HEK293T (cell line): ENCODE measurements around the gene VIM.

Experiments
- CTCF ChIA-PET: fragments of 350-600 bp; formaldehyde crosslinking; extraction: SDS; loops from one replicate; lab custom pipeline; 2021; ENCODE audit warnings: antibody characterized with exemption, inconsistent platforms; lab: Yijun Ruan, JAX
- POLR2A ChIA-PET: fragments of 350-600 bp; formaldehyde crosslinking; extraction: SDS; loops from one replicate; lab custom pipeline; 2020; ENCODE audit warnings: antibody characterized with exemption, inconsistent platforms; lab: Yijun Ruan, JAX
- DNase-seq: peaks from one replicate; pipeline ENCODE4 v3.0.0; 2012; ENCODE audit warnings: mixed read lengths; ENCODE audit errors: extremely low spot score
- ARNT ChIP-seq: fragments of 450-650 bp; IDR thresholded peaks from 2 replicates; pipeline ENCODE4 v1.6.1; 2017; ENCODE audit warnings: mild to moderate bottlenecking
- BHLHE40 ChIP-seq: fragments of 450-650 bp; IDR thresholded peaks from 2 replicates; pipeline ENCODE4 v1.6.1; 2016; ENCODE audit warnings: mild to moderate bottlenecking, moderate library complexity, borderline replicate concordance
- CTBP1 ChIP-seq: fragments of 450-650 bp; IDR thresholded peaks from 2 replicates; pipeline ENCODE4 v1.6.1; 2016; ENCODE audit warnings: borderline replicate concordance
- ELF4 ChIP-seq: fragments of 450-650 bp; IDR thresholded peaks from 2 replicates; pipeline ENCODE4 v1.6.1; 2017; ENCODE audit warnings: antibody characterized with exemption
- FOXA1 ChIP-seq: fragments of 450-650 bp; IDR thresholded peaks from 2 replicates; pipeline ENCODE4 v1.6.1; 2016; ENCODE audit warnings: mild to moderate bottlenecking
- FOXK2 ChIP-seq: fragments of 450-650 bp; IDR thresholded peaks from 2 replicates; pipeline ENCODE4 v1.6.1; 2016; ENCODE audit warnings: mild to moderate bottlenecking
- FOXM1 ChIP-seq: fragments of 450-650 bp; IDR thresholded peaks from 2 replicates; pipeline ENCODE4 v1.6.1; 2017; ENCODE audit warnings: mild to moderate bottlenecking, borderline replicate concordance
- HDGF ChIP-seq: fragments of 450-650 bp; IDR thresholded peaks from 2 replicates; pipeline ENCODE4 v1.6.1; 2017; ENCODE audit warnings: antibody characterized with exemption, borderline replicate concordance
- L3MBTL2 ChIP-seq: fragments of 450-650 bp; conservative IDR thresholded peaks from 2 replicates; pipeline ENCODE4 v1.6.1; 2016; ENCODE audit warnings: mild to moderate bottlenecking
- LEF1 ChIP-seq: fragments of 450-650 bp; IDR thresholded peaks from 2 replicates; pipeline ENCODE4 v1.6.1; 2017; ENCODE audit warnings: mild to moderate bottlenecking, borderline replicate concordance
- NFRKB ChIP-seq: fragments of 450-650 bp; IDR thresholded peaks from 2 replicates; pipeline ENCODE4 v1.6.1; 2016; ENCODE audit warnings: mild to moderate bottlenecking, moderate library complexity
- PKNOX1 ChIP-seq: fragments of 450-650 bp; IDR thresholded peaks from 2 replicates; pipeline ENCODE4 v1.6.1; 2016
- SP1 ChIP-seq: fragments of 450-650 bp; IDR thresholded peaks from 2 replicates; pipeline ENCODE4 v1.6.1; 2017
- SUZ12 ChIP-seq: fragments of 450-650 bp; IDR thresholded peaks from 2 replicates; pipeline ENCODE4 v1.6.1; 2016; ENCODE audit warnings: mild to moderate bottlenecking
- TARDBP ChIP-seq: fragments of 450-650 bp; IDR thresholded peaks from 2 replicates; pipeline ENCODE4 v1.6.1; 2016
- ZNF384 ChIP-seq: fragments of 450-650 bp; IDR thresholded peaks from 2 replicates; pipeline ENCODE4 v1.6.1; 2016

Gene VIM

GRCh38 chr10:17199351-17199804 lies 28.7 kb upstream of the VIM start:
- TF ChIP-seq BHLHE40 = no peak
- no peak for TF ChIP-seq FOXM1
- TF ChIP-seq TARDBP = no peak
- TF ChIP-seq L3MBTL2 = peak; percentile 61
- TF ChIP-seq PKNOX1 = peak; percentile 49; the same call in 1 of the 2 replicates
- 0 out of 2 replicates have a peak, but pooled peaks have one; percentile 50 for TF ChIP-seq CTBP1
- DNase-seq = peak; percentile 28
- CTCF ChIA-PET = interaction anchor here (1.4 kb wide), 1 partner anchor 31 kb away, joined by 4 read pairs; no protein-coding TSS in a partner anchor
- POLR2A ChIA-PET = interaction anchor here (1.8 to 4.6 kb wide), 3 partner anchors 23 to 77 kb away, joined by 5 to 104 read pairs (median 34); partner anchors contain the start of gene VIM

- TF ChIP-seq L3MBTL2 (no peak), PKNOX1 (no peak), CTBP1 (no peak), NFRKB (no peak), SUZ12 (no peak), SP1 (no peak), ZNF384 (no peak), ELF4 (no peak), FOXA1 (no peak), BHLHE40 (no peak), ARNT (no peak)
- POLR2A ChIA-PET = interaction anchor here (0.9 to 4.6 kb wide), 15 partner anchors 8 to 249 kb away, joined by 3 to 104 read pairs (median 4); partner anchors contain the start of gene VIM
- no peak for DNase-seq
- CTCF ChIA-PET = interaction anchor here (0.6 to 1.4 kb wide), 4 partner anchors 30 to 425 kb away, joined by 3 to 4 read pairs (median 4); no protein-coding TSS in a partner anchor
These were observed 27.8 kb upstream of the VIM start for GRCh38 chr10:17200001-17200911.

GRCh38 chr10:17200912-17201793 lies 26.9 kb upstream of the VIM start, which contains the start of gene TRDMT1:
Gene TRDMT1 (minus strand): TSS chr10:17201672. CDS start chr10:17201634, 38 bp downstream.
- peak; percentile 82 for DNase-seq
- TF ChIP-seq SUZ12 = no peak
- no peak for TF ChIP-seq ZNF384
- TF ChIP-seq ELF4 = peak; percentile 31; the same call in 1 of the 2 replicates
- no peak for TF ChIP-seq BHLHE40
- TF ChIP-seq HDGF = no peak
- TF ChIP-seq L3MBTL2 = peak; percentile 89
- TF ChIP-seq SP1 = no peak
- 0 out of 2 replicates have a peak, but pooled peaks have one; percentile 47 for TF ChIP-seq ARNT
- TF ChIP-seq PKNOX1 = peak; percentile 68
- TF ChIP-seq CTBP1 = peak; percentile 78
- TF ChIP-seq FOXA1 = no peak
- no peak; the same call in 1 of the 2 replicates for TF ChIP-seq NFRKB
- TF ChIP-seq FOXK2 = no peak
- TF ChIP-seq TARDBP = no peak
- TF ChIP-seq LEF1 = no peak
- peak; percentile 61; the same call in 1 of the 2 replicates for TF ChIP-seq FOXM1
- ChIA-PET POLR2A (interaction anchor here (0.6 to 4.6 kb wide), 19 partner anchors 9 to 250 kb away, joined by 3 to 104 read pairs (median 4); partner anchors contain the start of gene VIM), CTCF (interaction anchor here (0.6 to 1.4 kb wide), 2 partner anchors 30 to 86 kb away, joined by 3 to 4 read pairs; no protein-coding TSS in a partner anchor)

GRCh38 chr10:17201794-17202116 lies 26.3 kb upstream of the VIM start:
- ChIA-PET CTCF (no interaction called here), POLR2A (interaction anchor here (0.6 to 4.6 kb wide), 13 partner anchors 10 to 250 kb away, joined by 3 to 104 read pairs (median 4); partner anchors contain the start of gene VIM)
- TF ChIP-seq FOXA1 = no peak
- TF ChIP-seq PKNOX1 = 0 out of 2 replicates have a peak, but pooled peaks have one; percentile 6
- DNase-seq = no peak
